ENCODE data around the gene HK3. TPM values are rescaled to one million over a fixed set of nuclear protein-coding genes. Genes with fewer than 3 reads are reported as not detected.

Gene HK3
- total RNA-seq, 6 experiments from 2014 or later, result 2.3 to 21.1 (median 9.1) TPM

DNA sequence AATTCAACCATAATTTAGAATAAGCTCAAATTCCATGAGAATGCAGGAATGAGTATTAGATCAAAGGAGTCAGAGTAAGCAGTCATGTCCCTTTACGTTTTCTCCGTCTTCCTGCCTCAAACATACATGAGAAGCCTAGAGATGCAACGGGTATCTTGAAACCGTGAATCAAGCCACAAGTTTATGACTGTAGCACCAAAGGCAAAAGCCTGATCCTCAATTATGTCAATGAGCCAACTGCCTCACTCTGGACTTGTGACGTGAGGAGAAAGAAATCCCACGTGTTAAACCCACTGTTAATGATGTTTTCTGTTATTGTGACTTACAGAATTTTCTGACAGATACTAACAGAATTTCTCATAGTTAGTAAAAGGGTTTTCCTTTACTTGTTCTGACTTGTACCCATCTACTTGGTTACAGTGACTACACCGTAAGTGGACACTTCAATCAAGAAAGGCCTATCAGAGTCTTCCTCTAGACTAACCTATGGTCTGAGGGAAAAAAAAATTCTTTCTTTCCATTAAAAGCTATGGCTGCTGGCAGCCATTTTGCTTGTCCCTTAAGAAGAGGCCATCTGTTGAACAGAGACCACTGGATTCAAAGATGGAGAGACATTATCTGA lies 35.3 kb upstream of the HK3 start:
- intact Hi-C loops (cut with DNase I), result no loop called here
- WGBS (ENCODE audit: insufficient coverage, low coverage, low lambda C conversion rate, missing lambda C conversion rate), result 95% methylated on average over 6 of the region's 7 CpGs

DNA sequence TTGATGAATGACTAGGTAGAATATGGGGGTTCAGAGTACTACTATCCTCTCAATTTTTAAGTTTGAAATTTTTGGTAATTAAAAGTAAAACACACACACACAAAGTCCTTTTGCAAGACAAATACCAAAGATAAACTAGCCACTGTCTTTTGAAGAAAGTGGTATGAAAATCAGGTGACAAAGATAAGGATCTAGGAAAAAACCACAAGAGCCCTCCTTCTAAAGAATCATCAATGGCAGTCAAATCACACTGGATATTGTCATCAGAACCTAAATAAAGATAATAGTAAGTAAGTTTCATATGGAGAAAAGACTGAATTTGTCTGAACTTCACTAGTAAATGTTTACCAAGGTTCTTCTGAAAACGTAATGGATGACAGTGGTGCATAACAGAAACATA lies 30.5 kb upstream of the HK3 start:
- H3K4me3 ChIP-seq, result no peak overlapping the region
- WGBS (ENCODE audit: insufficient coverage, low coverage, low lambda C conversion rate, missing lambda C conversion rate), result 73% methylated on average over 1 of the region's 1 CpG
- intact Hi-C loops (cut with DNase I), result no loop called here
- H3K27ac ChIP-seq, result no peak overlapping the region
- TF ChIP-seq, protein P1, sequence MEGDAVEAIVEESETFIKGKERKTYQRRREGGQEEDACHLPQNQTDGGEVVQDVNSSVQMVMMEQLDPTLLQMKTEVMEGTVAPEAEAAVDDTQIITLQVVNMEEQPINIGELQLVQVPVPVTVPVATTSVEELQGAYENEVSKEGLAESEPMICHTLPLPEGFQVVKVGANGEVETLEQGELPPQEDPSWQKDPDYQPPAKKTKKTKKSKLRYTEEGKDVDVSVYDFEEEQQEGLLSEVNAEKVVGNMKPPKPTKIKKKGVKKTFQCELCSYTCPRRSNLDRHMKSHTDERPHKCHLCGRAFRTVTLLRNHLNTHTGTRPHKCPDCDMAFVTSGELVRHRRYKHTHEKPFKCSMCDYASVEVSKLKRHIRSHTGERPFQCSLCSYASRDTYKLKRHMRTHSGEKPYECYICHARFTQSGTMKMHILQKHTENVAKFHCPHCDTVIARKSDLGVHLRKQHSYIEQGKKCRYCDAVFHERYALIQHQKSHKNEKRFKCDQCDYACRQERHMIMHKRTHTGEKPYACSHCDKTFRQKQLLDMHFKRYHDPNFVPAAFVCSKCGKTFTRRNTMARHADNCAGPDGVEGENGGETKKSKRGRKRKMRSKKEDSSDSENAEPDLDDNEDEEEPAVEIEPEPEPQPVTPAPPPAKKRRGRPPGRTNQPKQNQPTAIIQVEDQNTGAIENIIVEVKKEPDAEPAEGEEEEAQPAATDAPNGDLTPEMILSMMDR (IDR thresholded peaks at IDR 0.05), result no peak
- no peak for TF ChIP-seq POLR2A (IDR thresholded peaks at IDR 0.05)
- no peak for ATAC-seq
- H3K4me1 ChIP-seq, result no peaks in the 10 kb centered on the region
- DNase-seq, result no peak
- H3K27me3 ChIP-seq, result no peaks in the 10 kb centered on the region
- peaks cover 0 to 27% (median 4%) of the 10 kb centered on the region in 4 donors for H3K36me3 ChIP-seq
- no peaks in the 10 kb centered on the region for H3K9me3 ChIP-seq

More for the DNA sequence above, 35.3 kb upstream of the HK3 start:
- Histone ChIP-seq H3K36me3 (peaks cover 0 to 27% (median 4%) of the 10 kb centered on the region in 4 donors), H3K27ac (no peak overlapping the region), H3K4me1 (peaks cover 0 to 5% (median 0%) of the 10 kb centered on the region in 4 donors), H3K9me3 (no peaks in the 10 kb centered on the region), H3K4me3 (no peak overlapping the region), H3K27me3 (no peaks in the 10 kb centered on the region)
- no peak for TF ChIP-seq POLR2A (IDR thresholded peaks at IDR 0.05)
- TF ChIP-seq, protein P1 (IDR thresholded peaks at IDR 0.05), result no peak
- DNase-seq (no peak), ATAC-seq (no peak)

DNA sequence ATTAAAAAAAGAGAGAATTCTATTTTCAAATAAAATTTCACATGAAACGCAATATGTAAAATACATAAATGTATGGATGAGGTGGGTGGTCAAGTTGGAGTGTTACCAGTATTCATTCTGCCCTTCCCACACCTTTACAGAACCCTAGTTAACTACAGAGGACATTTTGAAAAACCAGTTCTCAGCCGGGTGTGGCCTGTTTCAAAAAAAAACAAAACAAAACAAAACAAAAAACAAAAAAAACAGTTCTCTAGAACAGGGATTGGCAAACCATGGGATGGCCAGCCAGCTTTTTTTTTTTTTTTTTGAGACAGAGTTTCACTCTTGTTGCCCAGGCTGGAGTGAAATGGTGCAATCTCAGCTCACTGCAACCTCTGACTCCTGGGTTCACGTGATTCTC lies 28.4 kb upstream of the HK3 start:
- 73% methylated on average over 3 of the region's 3 CpGs for WGBS (ENCODE audit: insufficient coverage, low coverage, low lambda C conversion rate, missing lambda C conversion rate)
- Histone ChIP-seq H3K36me3 (peaks cover 0 to 22% (median 2%) of the 10 kb centered on the region in 4 donors), H3K27me3 (no peaks in the 10 kb centered on the region), H3K4me3 (no peak overlapping the region), H3K27ac (no peak overlapping the region), H3K4me1 (no peaks in the 10 kb centered on the region), H3K9me3 (no peaks in the 10 kb centered on the region)
- TF ChIP-seq, protein P1 (IDR thresholded peaks at IDR 0.05), result no peak
- TF ChIP-seq POLR2A (IDR thresholded peaks at IDR 0.05), result no peak
- DNase-seq (no peak), ATAC-seq (no peak)
- intact Hi-C loops (cut with DNase I), result no loop called here

DNA sequence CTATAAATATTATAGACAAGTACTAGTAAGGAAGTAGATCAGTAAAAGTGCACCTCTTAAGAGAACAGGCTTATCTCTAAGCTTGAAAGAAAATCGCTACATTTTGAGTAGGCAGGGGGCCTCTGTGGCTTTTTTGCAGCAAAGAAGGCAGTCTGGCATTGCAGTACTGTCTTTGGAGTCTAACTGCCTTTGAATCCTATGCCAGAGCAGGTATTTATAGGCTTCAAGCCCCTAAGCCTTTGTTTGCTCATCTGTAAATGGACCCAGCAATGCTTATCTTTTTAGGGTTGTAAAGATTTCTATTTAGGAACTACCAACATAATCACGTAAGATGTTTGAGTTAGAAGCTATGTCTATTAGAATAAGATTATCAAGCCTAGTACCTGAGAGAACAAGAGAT lies 23.7 kb upstream of the HK3 start:
- 90% methylated on average over 2 of the region's 2 CpGs for WGBS (ENCODE audit: insufficient coverage, low coverage, low lambda C conversion rate, missing lambda C conversion rate)
- Histone ChIP-seq H3K36me3 (no peaks in the 10 kb centered on the region), H3K4me1 (no peaks in the 10 kb centered on the region), H3K9me3 (no peaks in the 10 kb centered on the region), H3K27ac (no peak overlapping the region), H3K27me3 (no peaks in the 10 kb centered on the region), H3K4me3 (no peak overlapping the region)
- TF ChIP-seq POLR2A (IDR thresholded peaks at IDR 0.05), result no peak
- TF ChIP-seq, protein P1 (IDR thresholded peaks at IDR 0.05), result no peak
- DNase-seq (no peak), ATAC-seq (no peak)
- intact Hi-C loops (cut with DNase I), result no loop called here

Data from right lobe of liver (tissue), 6 donors.